ENCODE data around the gene HTD2.

DNA sequence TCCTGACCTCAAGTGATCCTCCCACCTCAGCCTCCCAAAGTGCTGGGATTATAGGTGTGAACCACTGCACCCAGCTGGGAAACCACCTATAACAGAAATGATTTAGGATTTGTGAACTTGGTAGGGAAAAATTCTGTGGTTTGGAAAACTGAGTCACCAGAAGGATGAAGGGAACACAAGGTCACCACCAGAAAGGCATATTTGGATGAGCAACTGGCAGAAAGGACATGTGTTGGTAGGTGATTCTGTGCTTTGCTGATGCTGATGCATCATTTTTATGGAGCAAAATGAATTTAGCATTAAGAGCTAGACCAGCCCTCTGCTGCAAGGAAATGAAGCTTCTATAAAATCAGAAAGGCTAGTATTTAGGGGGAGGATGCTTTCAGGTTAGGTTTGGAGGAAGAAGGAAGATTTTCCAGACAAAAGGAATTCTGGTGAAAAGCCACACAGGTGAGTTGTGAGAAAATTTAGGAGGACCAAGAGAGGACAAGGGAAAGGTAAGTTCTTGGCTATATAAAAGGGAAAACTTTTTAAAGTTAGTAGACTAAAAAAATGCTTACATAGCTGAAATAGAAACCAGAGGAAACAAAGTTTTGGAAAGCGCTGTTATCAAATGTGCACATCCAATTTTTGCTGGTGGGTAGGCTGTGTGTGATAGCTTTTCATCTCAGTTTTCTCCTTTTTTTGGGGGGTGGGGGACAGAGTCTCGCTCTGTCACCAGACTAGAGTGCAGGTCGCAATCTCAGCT, 30.0 kb downstream of the HTD2 start:
- TF ChIP-seq, protein P1, sequence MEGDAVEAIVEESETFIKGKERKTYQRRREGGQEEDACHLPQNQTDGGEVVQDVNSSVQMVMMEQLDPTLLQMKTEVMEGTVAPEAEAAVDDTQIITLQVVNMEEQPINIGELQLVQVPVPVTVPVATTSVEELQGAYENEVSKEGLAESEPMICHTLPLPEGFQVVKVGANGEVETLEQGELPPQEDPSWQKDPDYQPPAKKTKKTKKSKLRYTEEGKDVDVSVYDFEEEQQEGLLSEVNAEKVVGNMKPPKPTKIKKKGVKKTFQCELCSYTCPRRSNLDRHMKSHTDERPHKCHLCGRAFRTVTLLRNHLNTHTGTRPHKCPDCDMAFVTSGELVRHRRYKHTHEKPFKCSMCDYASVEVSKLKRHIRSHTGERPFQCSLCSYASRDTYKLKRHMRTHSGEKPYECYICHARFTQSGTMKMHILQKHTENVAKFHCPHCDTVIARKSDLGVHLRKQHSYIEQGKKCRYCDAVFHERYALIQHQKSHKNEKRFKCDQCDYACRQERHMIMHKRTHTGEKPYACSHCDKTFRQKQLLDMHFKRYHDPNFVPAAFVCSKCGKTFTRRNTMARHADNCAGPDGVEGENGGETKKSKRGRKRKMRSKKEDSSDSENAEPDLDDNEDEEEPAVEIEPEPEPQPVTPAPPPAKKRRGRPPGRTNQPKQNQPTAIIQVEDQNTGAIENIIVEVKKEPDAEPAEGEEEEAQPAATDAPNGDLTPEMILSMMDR (IDR thresholded peaks at IDR 0.05) = no peak
- TF ChIP-seq ATF1 (CRISPR knock-in tag; IDR thresholded peaks at IDR 0.05) (no peak), ESRRA (CRISPR knock-in tag; IDR thresholded peaks at IDR 0.05; ENCODE audit: borderline replicate concordance) (no peak), TEAD4 (CRISPR knock-in tag; IDR thresholded peaks at IDR 0.05) (no peak), RELA (CRISPR knock-in tag; IDR thresholded peaks at IDR 0.05; ENCODE audit: borderline replicate concordance) (no peak), CREB1 (CRISPR knock-in tag; IDR thresholded peaks at IDR 0.05) (no peak)
- TF ChIP-seq, protein P2, sequence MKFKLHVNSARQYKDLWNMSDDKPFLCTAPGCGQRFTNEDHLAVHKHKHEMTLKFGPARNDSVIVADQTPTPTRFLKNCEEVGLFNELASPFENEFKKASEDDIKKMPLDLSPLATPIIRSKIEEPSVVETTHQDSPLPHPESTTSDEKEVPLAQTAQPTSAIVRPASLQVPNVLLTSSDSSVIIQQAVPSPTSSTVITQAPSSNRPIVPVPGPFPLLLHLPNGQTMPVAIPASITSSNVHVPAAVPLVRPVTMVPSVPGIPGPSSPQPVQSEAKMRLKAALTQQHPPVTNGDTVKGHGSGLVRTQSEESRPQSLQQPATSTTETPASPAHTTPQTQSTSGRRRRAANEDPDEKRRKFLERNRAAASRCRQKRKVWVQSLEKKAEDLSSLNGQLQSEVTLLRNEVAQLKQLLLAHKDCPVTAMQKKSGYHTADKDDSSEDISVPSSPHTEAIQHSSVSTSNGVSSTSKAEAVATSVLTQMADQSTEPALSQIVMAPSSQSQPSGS (CRISPR knock-in tag; IDR thresholded peaks at IDR 0.05; ENCODE audit: borderline replicate concordance, low read depth) = no peak
